ENCODE measurements around the gene HOXA10.

The HOXA10 gene

DNA sequence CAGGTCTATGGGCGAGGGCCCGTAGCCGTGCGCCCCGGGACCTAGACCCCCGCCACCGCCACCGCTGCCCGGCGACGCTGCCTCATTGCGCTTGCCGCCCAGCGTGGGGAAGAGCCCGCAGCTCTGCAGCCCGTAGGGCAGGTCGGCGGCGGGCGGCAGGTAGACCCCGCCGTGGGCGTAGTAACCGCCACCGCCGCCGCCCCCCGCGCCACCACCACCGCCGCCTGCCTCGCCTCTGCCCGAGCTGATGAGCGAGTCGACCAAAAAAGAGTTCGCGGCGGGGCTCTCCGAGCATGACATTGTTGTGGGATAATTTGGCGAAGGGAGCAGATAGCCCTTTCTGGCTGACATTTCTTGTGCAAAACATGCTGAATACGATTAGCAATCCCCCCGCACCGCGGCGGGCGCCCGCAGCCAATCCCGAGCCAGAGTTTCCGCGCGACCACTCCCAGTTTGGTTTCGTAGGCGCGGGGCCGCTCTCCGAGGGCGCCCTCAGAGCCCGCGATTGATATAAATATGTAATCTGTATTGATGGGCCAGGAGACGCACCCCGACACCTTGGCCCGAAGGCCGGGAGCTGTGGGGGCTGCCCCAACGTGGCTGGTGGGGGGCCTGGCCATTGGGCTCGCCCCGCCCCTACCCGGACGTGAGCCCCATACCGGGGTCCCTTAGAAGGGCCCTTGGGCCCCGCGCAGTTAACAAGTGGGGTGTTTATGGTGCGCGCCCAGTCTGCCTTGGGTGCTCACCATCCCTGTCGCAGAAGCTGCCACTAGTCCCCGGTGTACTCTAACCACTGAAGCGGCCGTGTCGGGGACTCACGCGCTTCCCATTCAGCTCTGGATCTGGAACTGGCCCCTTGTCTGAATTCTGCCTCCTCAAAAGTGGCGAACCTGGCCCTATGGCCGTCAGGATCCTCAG is at the start of gene HOXA10:
TSS of gene HOXA10 (minus strand) at position 365 of the 918 bp plus-strand sequence. CDS start at position 351, 14 bp downstream.
- H3K4me3 Mint-ChIP-seq: no peak within 1 kb of the TSS
- H3K27me3 Mint-ChIP-seq (ENCODE audit: low read depth): peaks cover 68% of the 10 kb centered on the region
- peak within 1 kb of the TSS; percentile 69 for H3K27ac Mint-ChIP-seq
- H3K4me1 Mint-ChIP-seq (ENCODE audit: low read depth): peaks cover 2% of the 10 kb centered on the region
- H3K36me3 Mint-ChIP-seq (ENCODE audit: low read depth): peaks cover 6% of the 10 kb centered on the region
- no peak for DNase-seq (ENCODE audit: low spot score)
- no peaks in the 10 kb centered on the region for H3K9me3 Mint-ChIP-seq

DNA sequence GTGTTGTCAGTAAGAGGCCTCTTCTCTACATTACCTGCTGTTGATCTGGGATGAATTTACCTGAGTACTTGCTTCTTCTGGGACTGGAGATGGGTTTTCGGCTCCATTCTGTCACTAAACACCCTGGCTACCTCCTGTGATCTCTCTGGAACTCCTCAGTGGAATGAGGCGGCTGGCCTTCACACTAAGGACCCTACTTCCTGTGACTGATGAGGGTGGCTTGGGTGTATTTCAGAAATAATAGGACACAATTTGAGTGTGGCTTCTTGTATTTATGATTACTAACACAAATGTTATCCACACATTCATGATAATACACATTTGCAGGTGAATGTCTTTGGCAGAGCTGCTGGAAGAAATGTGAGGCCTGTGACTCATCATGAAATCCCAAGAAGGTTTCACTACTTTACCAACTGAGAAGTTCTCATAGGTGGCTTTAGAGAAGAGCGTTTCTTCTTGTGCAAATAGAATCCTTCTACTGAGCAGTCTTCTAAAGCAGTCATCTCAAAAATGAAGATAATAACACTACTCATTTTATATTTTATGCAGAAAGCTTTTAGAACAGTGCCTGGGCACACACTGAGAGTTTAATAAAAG is 47.2 kb upstream of the HOXA10 start:
- DNase-seq (ENCODE audit: low spot score): no peak
- H3K9me3 Mint-ChIP-seq: no peaks in the 10 kb centered on the region
- no peak overlapping the region for H3K27ac Mint-ChIP-seq
- peaks cover 81% of the 10 kb centered on the region for H3K27me3 Mint-ChIP-seq (ENCODE audit: low read depth)
- H3K4me3 Mint-ChIP-seq: no peak overlapping the region
- H3K4me1 Mint-ChIP-seq (ENCODE audit: low read depth): no peaks in the 10 kb centered on the region
- no peaks in the 10 kb centered on the region for H3K36me3 Mint-ChIP-seq (ENCODE audit: low read depth)

- H3K4me1 Mint-ChIP-seq (ENCODE audit: low read depth): no peaks in the 10 kb centered on the region
- no peaks in the 10 kb centered on the region for H3K36me3 Mint-ChIP-seq (ENCODE audit: low read depth)
- H3K4me3 Mint-ChIP-seq: no peak overlapping the region
- peaks cover 83% of the 10 kb centered on the region for H3K27me3 Mint-ChIP-seq (ENCODE audit: low read depth)
- DNase-seq (ENCODE audit: low spot score): no peak
- H3K27ac Mint-ChIP-seq: no peak overlapping the region
- H3K9me3 Mint-ChIP-seq: no peaks in the 10 kb centered on the region
Observed at GRCh38 chr7:27220440-27220955, 46.4 kb upstream of the HOXA10 start.

- Mint-ChIP-seq H3K4me1 (ENCODE audit: low read depth) (no peaks in the 10 kb centered on the region), H3K9me3 (no peaks in the 10 kb centered on the region), H3K27me3 (ENCODE audit: low read depth) (peaks cover 83% of the 10 kb centered on the region), H3K36me3 (ENCODE audit: low read depth) (no peaks in the 10 kb centered on the region), H3K4me3 (no peak overlapping the region), H3K27ac (no peak overlapping the region)
- DNase-seq (ENCODE audit: low spot score): no peak
Observed at GRCh38 chr7:27219821-27220220, 45.7 kb upstream of the HOXA10 start.

GRCh38 chr7:27217951-27218350 is 43.8 kb upstream of the HOXA10 start:
- H3K4me1 Mint-ChIP-seq (ENCODE audit: low read depth): no peaks in the 10 kb centered on the region
- H3K9me3 Mint-ChIP-seq: no peaks in the 10 kb centered on the region

DNA sequence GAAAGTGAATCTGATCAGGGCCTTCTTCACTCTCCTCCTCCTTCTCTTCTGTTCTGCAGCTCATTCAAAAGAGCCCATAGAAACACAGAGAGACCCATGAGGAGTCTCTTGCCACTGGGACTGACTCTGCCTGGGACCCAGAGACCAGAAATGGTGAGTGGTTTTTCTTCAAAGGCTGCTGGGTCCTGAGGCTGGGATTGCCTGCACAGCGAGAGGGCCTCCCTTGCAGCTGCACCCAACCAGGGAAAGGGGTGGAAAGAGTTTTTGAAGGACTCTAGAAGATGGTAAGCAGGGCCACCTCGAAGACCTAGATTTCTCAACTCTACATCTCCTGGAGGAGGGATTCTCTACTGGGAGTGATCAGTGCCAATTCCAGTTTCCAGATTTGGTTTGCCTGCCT is 41.2 kb upstream of the HOXA10 start:
- Mint-ChIP-seq H3K36me3 (ENCODE audit: low read depth) (no peaks in the 10 kb centered on the region), H3K4me3 (no peak overlapping the region), H3K27ac (no peak overlapping the region), H3K9me3 (no peaks in the 10 kb centered on the region), H3K27me3 (ENCODE audit: low read depth) (peaks cover 89% of the 10 kb centered on the region), H3K4me1 (ENCODE audit: low read depth) (peaks cover 4% of the 10 kb centered on the region)
- DNase-seq (ENCODE audit: low spot score): no peak

More at GRCh38 chr7:27217951-27218350, 43.8 kb upstream of the HOXA10 start:
- Mint-ChIP-seq H3K27me3 (ENCODE audit: low read depth) (peaks cover 85% of the 10 kb centered on the region), H3K4me3 (no peak overlapping the region), H3K36me3 (ENCODE audit: low read depth) (no peaks in the 10 kb centered on the region), H3K27ac (no peak overlapping the region)
- no peak for DNase-seq (ENCODE audit: low spot score)

DNA sequence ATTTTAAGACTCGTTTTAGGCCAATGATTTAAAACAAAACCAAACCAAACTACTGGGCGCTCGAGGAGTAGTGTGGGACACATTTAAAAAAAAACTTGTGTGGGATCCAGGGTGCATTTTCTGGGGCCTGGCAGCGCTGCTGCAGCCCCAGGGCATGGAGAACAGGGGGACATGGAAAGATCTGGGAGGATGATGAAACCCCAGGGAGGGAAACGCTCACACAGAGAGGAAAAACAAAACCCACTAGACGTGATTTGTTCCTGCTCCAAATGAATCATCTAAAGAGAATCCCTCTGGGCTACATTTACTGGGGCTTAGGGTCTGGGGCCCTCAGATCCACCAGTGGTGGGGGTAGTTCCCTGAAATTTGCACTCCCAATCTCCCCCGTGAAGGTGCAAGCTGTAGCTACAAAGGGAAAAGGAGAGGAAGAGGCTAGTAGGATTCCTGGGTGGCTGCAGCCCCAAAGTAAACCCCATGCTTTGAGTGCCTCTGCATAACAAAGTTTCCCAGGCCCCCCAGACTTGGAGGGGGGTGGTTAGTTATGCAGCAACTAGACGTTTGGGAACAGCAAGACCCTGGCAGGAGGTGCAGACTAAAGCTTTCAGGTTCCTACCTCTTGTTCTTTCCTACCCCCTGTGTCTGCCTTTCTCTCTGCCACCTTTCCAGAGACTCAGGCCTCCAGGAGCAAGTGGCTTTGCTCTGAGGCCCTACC is 40.3 kb upstream of the HOXA10 start:
- no peaks in the 10 kb centered on the region for H3K36me3 Mint-ChIP-seq (ENCODE audit: low read depth)
- H3K4me1 Mint-ChIP-seq (ENCODE audit: low read depth): peaks cover 6% of the 10 kb centered on the region
- H3K27me3 Mint-ChIP-seq (ENCODE audit: low read depth): peaks cover 90% of the 10 kb centered on the region
- no peak overlapping the region for H3K27ac Mint-ChIP-seq
- DNase-seq (ENCODE audit: low spot score): no peak
- no peak overlapping the region for H3K4me3 Mint-ChIP-seq
- no peaks in the 10 kb centered on the region for H3K9me3 Mint-ChIP-seq

DNA sequence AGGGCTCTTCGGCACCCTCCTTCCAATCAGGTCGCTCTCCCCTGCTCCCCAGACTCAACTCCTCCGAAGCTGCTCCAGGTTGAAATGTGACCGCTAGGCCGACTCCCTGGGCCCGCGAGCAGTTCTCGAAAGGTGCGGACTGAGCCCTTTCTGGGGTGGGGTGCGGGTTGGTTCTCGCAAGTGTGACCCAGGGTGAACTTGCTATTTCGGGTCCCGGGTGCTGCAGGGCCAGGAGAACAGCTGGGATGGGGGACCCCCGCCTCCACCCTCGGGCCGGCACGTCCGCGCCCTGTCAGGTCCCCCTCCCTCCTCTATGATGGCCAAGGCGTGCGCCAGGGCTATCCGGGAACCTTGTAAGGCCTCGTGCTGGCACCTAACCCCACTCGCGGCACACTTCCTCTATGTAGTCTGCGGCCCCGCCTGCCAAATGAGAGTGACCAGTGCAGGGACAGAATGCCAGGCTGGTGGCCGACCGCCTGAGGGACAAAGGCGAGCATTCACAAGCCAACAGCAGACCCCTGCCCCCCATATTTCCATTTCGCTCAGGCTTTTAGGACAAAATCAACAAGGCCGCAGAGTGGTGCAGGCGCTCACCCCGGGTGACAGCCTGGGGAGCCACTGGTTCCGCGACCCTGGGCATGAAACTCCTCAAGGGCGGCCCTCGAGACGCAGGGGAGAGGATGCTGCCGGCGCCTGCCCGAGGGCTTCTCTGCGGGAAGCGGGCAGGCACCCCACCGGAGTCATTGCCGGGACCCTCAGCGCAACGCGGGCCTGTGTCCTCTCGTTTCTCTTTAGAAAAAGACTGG is 39.5 kb upstream of the HOXA10 start:
- no peaks in the 10 kb centered on the region for H3K9me3 Mint-ChIP-seq
- peaks cover 92% of the 10 kb centered on the region for H3K27me3 Mint-ChIP-seq (ENCODE audit: low read depth)
- H3K27ac Mint-ChIP-seq: no peak overlapping the region
- DNase-seq (ENCODE audit: low spot score): no peak
- no peak overlapping the region for H3K4me3 Mint-ChIP-seq
- H3K4me1 Mint-ChIP-seq (ENCODE audit: low read depth): peaks cover 6% of the 10 kb centered on the region
- no peaks in the 10 kb centered on the region for H3K36me3 Mint-ChIP-seq (ENCODE audit: low read depth)

DNA sequence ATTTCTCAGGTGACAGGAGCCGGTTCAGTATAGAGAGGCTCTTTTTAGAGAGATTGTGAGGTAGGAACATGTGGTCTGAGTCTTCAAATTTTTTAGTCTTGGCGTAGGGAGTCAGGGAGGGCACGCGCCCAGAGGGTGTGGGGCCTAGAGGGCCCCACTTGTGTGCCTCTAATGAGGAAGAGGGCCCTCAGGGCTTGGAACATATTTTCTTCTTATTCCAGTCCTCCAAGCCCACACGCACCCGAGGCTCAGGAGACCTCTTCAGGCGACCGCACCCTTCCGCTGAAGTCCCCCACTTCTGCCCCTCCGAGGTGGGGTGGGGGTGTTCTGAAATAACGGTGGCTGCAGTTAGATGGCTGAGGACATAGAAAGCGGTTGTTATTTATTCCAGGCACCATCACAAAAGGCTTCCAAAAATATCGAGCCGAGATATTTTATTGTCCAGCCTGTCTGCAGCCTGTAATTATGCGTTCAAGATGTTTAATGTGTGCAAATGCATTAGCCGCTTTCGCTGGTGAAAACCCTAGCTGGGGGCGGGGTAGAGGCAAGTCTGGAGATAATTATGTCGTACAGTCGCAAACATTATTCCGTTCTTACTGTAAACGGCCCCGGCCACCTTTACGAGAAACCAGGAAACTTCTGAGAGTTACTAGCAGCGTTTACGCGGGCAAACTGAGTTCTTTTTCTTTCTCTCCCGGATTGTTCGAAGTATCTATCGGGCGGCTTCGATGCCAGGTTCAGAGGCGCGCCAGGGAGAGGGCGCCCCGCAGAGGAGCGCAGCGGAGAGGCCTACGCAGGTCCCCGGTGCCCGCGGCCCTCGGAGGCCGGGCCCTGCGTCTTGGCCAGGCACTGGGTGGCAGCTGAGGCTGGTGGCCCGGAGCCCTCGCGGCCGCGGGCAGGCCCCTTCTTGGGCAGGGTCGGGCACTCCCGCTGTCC is 38.6 kb upstream of the HOXA10 start:
- Mint-ChIP-seq H3K27ac (no peak overlapping the region), H3K4me3 (no peak overlapping the region), H3K9me3 (no peaks in the 10 kb centered on the region), H3K4me1 (ENCODE audit: low read depth) (peaks cover 6% of the 10 kb centered on the region), H3K27me3 (ENCODE audit: low read depth) (peaks cover 93% of the 10 kb centered on the region), H3K36me3 (ENCODE audit: low read depth) (no peaks in the 10 kb centered on the region)
- no peak for DNase-seq (ENCODE audit: low spot score)

GRCh38 chr7:27211764-27212204 is 37.7 kb upstream of the HOXA10 start:
- Mint-ChIP-seq H3K4me3 (no peak overlapping the region), H3K27me3 (ENCODE audit: low read depth) (peaks cover 92% of the 10 kb centered on the region), H3K4me1 (ENCODE audit: low read depth) (peaks cover 6% of the 10 kb centered on the region), H3K36me3 (ENCODE audit: low read depth) (no peaks in the 10 kb centered on the region), H3K9me3 (no peaks in the 10 kb centered on the region), H3K27ac (no peak overlapping the region)
- no peak for DNase-seq (ENCODE audit: low spot score)

- no peak overlapping the region for H3K4me3 Mint-ChIP-seq
- H3K4me1 Mint-ChIP-seq (ENCODE audit: low read depth): peaks cover 6% of the 10 kb centered on the region
- H3K9me3 Mint-ChIP-seq: no peaks in the 10 kb centered on the region
- no peak for DNase-seq (ENCODE audit: low spot score)
- H3K27me3 Mint-ChIP-seq (ENCODE audit: low read depth): peaks cover 92% of the 10 kb centered on the region
- no peak overlapping the region for H3K27ac Mint-ChIP-seq
- no peaks in the 10 kb centered on the region for H3K36me3 Mint-ChIP-seq (ENCODE audit: low read depth)
Observed at GRCh38 chr7:27211084-27211446, 36.9 kb upstream of the HOXA10 start.

DNA sequence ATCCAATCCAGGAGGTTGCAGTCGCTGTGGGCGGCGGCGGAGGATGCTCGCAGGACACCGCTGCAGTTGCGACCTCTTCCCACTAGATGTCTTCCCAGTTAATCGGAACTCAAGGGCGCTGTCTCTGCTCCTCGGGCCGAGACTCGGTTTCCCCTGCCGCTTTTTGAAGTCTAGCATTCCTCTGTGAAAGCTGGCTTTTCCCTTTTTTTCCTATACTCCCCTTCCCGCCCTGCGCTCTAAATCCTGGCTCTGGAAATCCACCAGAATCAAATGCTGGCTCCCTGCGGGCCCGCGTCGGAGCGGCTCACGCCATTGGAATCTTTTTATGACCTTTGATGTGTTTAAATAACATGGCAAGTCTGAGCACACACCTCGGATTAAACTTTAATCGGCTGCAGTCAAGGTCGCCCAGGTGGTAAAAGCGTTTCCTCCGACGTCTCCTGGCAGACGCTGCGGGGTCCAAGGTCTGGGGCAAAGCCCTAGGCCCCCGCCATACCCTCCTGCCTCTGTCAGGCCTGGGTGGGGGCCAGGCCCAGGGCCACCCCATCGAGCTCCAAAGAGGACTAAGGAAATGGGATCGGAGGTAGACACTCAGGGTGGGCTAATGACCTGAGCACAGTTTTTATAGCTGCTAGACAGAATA is 36.4 kb upstream of the HOXA10 start:
- peak; percentile 21 for DNase-seq (ENCODE audit: low spot score)
- peaks cover 93% of the 10 kb centered on the region for H3K27me3 Mint-ChIP-seq (ENCODE audit: low read depth)
- no peak overlapping the region for H3K27ac Mint-ChIP-seq
- H3K36me3 Mint-ChIP-seq (ENCODE audit: low read depth): no peaks in the 10 kb centered on the region
- no peaks in the 10 kb centered on the region for H3K9me3 Mint-ChIP-seq
- peak overlapping the region; percentile 46 for H3K4me3 Mint-ChIP-seq
- peaks cover 6% of the 10 kb centered on the region for H3K4me1 Mint-ChIP-seq (ENCODE audit: low read depth)

All from T-helper 2 cell treated with Interferon-gamma antibody and Interleukin-4, amounts not matched to agents 5 μg/mL and 100 μg/mL, for 36 hours (primary cell).